Activated B cell treated with CpG ODN at 0.5 μM for 24 hours (primary cell): ENCODE results near the gene EN2. TPM values are rescaled to one million over a fixed set of nuclear protein-coding genes. Genes with fewer than 3 reads are reported as not detected.
A peak's percentile ranks its signal among the peaks of the same experiment; 100 is the strongest.

Source experiments
- ATAC-seq: fragments of 200-7000 bp; cut with Tn5 transposase; one replicate; pipeline ENCODE4 v1.10.0; 2021; ENCODE audit warnings: low read depth, mild to moderate bottlenecking, moderate library complexity
- CTCF ChIA-PET: fragments of 350-600 bp; sonication (Branson Sonifier 250); formaldehyde crosslinking; loops from one replicate; lab custom pipeline; 2021; ENCODE audit warnings: antibody characterized with exemption; lab: Charles Lee
- POLR2A ChIA-PET: fragments of 350-600 bp; sonication (Branson Sonifier 250); formaldehyde crosslinking; loops from one replicate; lab custom pipeline; 2021; ENCODE audit warnings: antibody characterized with exemption; lab: Charles Lee
- DNase-seq: peaks from one replicate; pipeline ENCODE4 v3.0.0; 2022
- H3K27ac Mint-ChIP-seq: one replicate; pipeline ENCODE4 v1.8.0; 2020; ENCODE audit warnings: mixed read lengths
- H3K27me3 Mint-ChIP-seq: one replicate; pipeline ENCODE4 v1.8.0; 2021; ENCODE audit warnings: mixed read lengths
- H3K36me3 Mint-ChIP-seq: one replicate; pipeline ENCODE4 v1.8.0; 2021; ENCODE audit warnings: low read depth, mixed read lengths
- H3K4me1 Mint-ChIP-seq: one replicate; pipeline ENCODE4 v1.8.0; 2021; ENCODE audit warnings: mixed read lengths
- H3K4me3 Mint-ChIP-seq: one replicate; pipeline ENCODE4 v1.8.0; 2020; ENCODE audit warnings: mild to moderate bottlenecking, mixed read lengths
- H3K9me3 Mint-ChIP-seq: one replicate; pipeline ENCODE4 v1.8.0; 2020; ENCODE audit warnings: mixed read lengths
- CTCF ChIP-seq: fragments of 200-600 bp; IDR thresholded peaks from one replicate; pipeline ENCODE4 v1.8.0; 2022; ENCODE audit warnings: antibody characterized with exemption, mild to moderate bottlenecking
- intact Hi-C: fragments of 100-400 bp; cut with micrococcal nuclease; formaldehyde crosslinking; loops from one replicate; pipeline ENCODE4 v1.15.1; 2024
- total RNA-seq: library from RNA; stranded (reverse); gene quantifications from 2 replicates; pipeline ENCODE4 v1.2.3, GENCODE V29; 2022

EN2 gene
- total RNA-seq, 1 donor from 2014 or later = not detected

GRCh38 chr7:155487509-155488482, 29.9 kb downstream of the EN2 start:
- POLR2A ChIA-PET = no interaction called here
- peaks cover 2% of the 10 kb centered on the region for H3K36me3 Mint-ChIP-seq
- DNase-seq (no peak), ATAC-seq (no peak)
- intact Hi-C loops = no loop called here
- peaks cover 25% of the 10 kb centered on the region for H3K4me1 Mint-ChIP-seq
- H3K9me3 Mint-ChIP-seq = no peaks in the 10 kb centered on the region
- H3K27me3 Mint-ChIP-seq = peaks cover 18% of the 10 kb centered on the region
- H3K27ac Mint-ChIP-seq = no peak overlapping the region
- no peak overlapping the region for H3K4me3 Mint-ChIP-seq
- CTCF ChIA-PET = no interaction called here
- no peak for TF ChIP-seq CTCF

GRCh38 chr7:155488483-155489127, 30.7 kb downstream of the EN2 start:
- peaks cover 2% of the 10 kb centered on the region for H3K36me3 Mint-ChIP-seq
- intact Hi-C loops = no loop called here
- ChIA-PET POLR2A (interaction anchor here (0.8 kb wide), 1 partner anchor 191 kb away, joined by 5 read pairs; the partner anchor contains the start of gene INSIG1), CTCF (no interaction called here)
- H3K27ac Mint-ChIP-seq = peak overlapping the region; percentile 13
- H3K9me3 Mint-ChIP-seq = no peaks in the 10 kb centered on the region
- H3K4me3 Mint-ChIP-seq = no peak overlapping the region
- H3K4me1 Mint-ChIP-seq = peaks cover 25% of the 10 kb centered on the region
- no peak for TF ChIP-seq CTCF
- ATAC-seq (no peak), DNase-seq (no peak)
- peaks cover 14% of the 10 kb centered on the region for H3K27me3 Mint-ChIP-seq

GRCh38 chr7:155489158-155489840, 31.4 kb downstream of the EN2 start:
- no peak for TF ChIP-seq CTCF
- peaks cover 25% of the 10 kb centered on the region for H3K4me1 Mint-ChIP-seq
- H3K36me3 Mint-ChIP-seq = peaks cover 2% of the 10 kb centered on the region
- ChIA-PET POLR2A (interaction anchor here (0.8 kb wide), 1 partner anchor 192 kb away, joined by 5 read pairs; the partner anchor contains the start of gene INSIG1), CTCF (no interaction called here)
- ATAC-seq (no peak), DNase-seq (no peak)
- peak overlapping the region; percentile 13 for H3K27ac Mint-ChIP-seq
- intact Hi-C loops = no loop called here
- peak overlapping the region; percentile 41 for H3K4me3 Mint-ChIP-seq
- no peaks in the 10 kb centered on the region for H3K9me3 Mint-ChIP-seq
- H3K27me3 Mint-ChIP-seq = peaks cover 11% of the 10 kb centered on the region

GRCh38 chr7:155489862-155490696, 32.1 kb downstream of the EN2 start:
- CTCF ChIA-PET = no interaction called here
- no peak for TF ChIP-seq CTCF
- POLR2A ChIA-PET = no interaction called here
- Mint-ChIP-seq H3K4me1 (peaks cover 25% of the 10 kb centered on the region), H3K27me3 (peaks cover 7% of the 10 kb centered on the region), H3K4me3 (peak overlapping the region; percentile 89), H3K9me3 (no peaks in the 10 kb centered on the region), H3K27ac (peak overlapping the region; percentile 30), H3K36me3 (peaks cover 2% of the 10 kb centered on the region)
- no peak for DNase-seq
- peak; percentile 27 for ATAC-seq
- intact Hi-C loops = loop anchor here (2.0 to 10.0 kb wide), 2 partner anchors 21 to 295 kb away; no protein-coding TSS in a partner anchor
